Gastroesophageal sphincter (tissue), 3 donors: ENCODE results near the gene EPHA6.

Experiments
- CTCF ChIP-seq, 4 experiments: fragments of 200-600 bp in 2 of 4; fragments of 450-650 bp in 2 of 4; sonication (generic) in 1 of 4; IDR thresholded peaks; one replicate each; pipeline ENCODE4 v1.5.1; 2017 to 2019; ENCODE audit warnings: antibody characterized with exemption in 4 of 4, mild to moderate bottlenecking in 2 of 4, moderate library complexity in 2 of 4
- EP300 ChIP-seq: sonication (generic); formaldehyde crosslinking; IDR thresholded peaks from one replicate; pipeline ENCODE4 v1.6.1; 2017; ENCODE audit warnings: antibody characterized with exemption, mild to moderate bottlenecking
- POLR2A ChIP-seq, 2 donors: fragments of 450-650 bp; IDR thresholded peaks; one replicate each; pipeline ENCODE4 v1.6.1; 2017; ENCODE audit warnings: antibody characterized with exemption in 2 of 2, mild to moderate bottlenecking in 2 of 2, moderate library complexity in 1 of 2
- POLR2AphosphoS5 ChIP-seq: sonication (generic); formaldehyde crosslinking; IDR thresholded peaks from one replicate; pipeline ENCODE4 v1.6.1; 2017; ENCODE audit warnings: antibody characterized with exemption

GRCh38 chr3:97066531-97066930, 252.1 kb downstream of the EPHA6 start:
- TF ChIP-seq CTCF (IDR thresholded peaks at IDR 0.05) = no peak
- TF ChIP-seq POLR2AphosphoS5 = no peak
- no peak for TF ChIP-seq POLR2A (IDR thresholded peaks at IDR 0.05)
- no peak for TF ChIP-seq EP300
